Loucy (cell line): Measurements from ENCODE around the gene FOXC1.

Experiments
- H2AFZ ChIP-seq: fragments of 200-600 bp; sonication (generic); 2 replicates; pipeline ENCODE4 v1.6.0; 2016; ENCODE audit warnings: antibody characterized with exemption, mild to moderate bottlenecking, low read length, moderate library complexity
- H3F3A ChIP-seq: fragments of 200-600 bp; 2 replicates; pipeline ENCODE4 v1.6.0; 2016; ENCODE audit warnings: antibody characterized with exemption, low read depth, mild to moderate bottlenecking
- H3K27me3 ChIP-seq: fragments of 200-600 bp; sonication (generic); 2 replicates; pipeline ENCODE4 v1.6.1; 2014; ENCODE audit warnings: low read length, mild to moderate bottlenecking; ENCODE audit not compliant: insufficient read depth, poor library complexity, severe bottlenecking
- H3K36me3 ChIP-seq: fragments of 200-600 bp; sonication (generic); 2 replicates; pipeline ENCODE4 v1.6.1; 2016; ENCODE audit warnings: low read length; ENCODE audit not compliant: insufficient read depth
- H3K4me1 ChIP-seq: fragments of 200-600 bp; sonication (generic); 2 replicates; pipeline ENCODE4 v1.5.1; 2014; ENCODE audit warnings: low read length, mild to moderate bottlenecking; ENCODE audit not compliant: insufficient read depth, poor library complexity, severe bottlenecking
- H3K4me2 ChIP-seq: fragments of 200-600 bp; sonication (generic); 2 replicates; pipeline ENCODE4 v1.6.0; 2014; ENCODE audit warnings: antibody characterized with exemption, low read length, low read depth, mild to moderate bottlenecking; ENCODE audit not compliant: poor library complexity, severe bottlenecking
- H3K4me3 ChIP-seq: fragments of 200-600 bp; sonication (generic); 2 replicates; pipeline ENCODE4 v1.5.1; 2014; ENCODE audit warnings: low read length, mild to moderate bottlenecking, mixed read lengths; ENCODE audit not compliant: poor library complexity, severe bottlenecking
- H3K79me2 ChIP-seq: fragments of 200-600 bp; sonication (generic); 2 replicates; pipeline ENCODE4 v1.6.1; 2014; ENCODE audit warnings: low read length; ENCODE audit not compliant: insufficient read depth
- H3K9ac ChIP-seq: fragments of 200-600 bp; sonication (generic); 2 replicates; pipeline ENCODE4 v1.6.0; 2014; ENCODE audit warnings: mild to moderate bottlenecking, low read depth, low read length, moderate library complexity; ENCODE audit not compliant: poor library complexity, severe bottlenecking
- H3K9me2 ChIP-seq: fragments of 200-600 bp; sonication (generic); replicated peaks from 2 replicates; pipeline ENCODE4 v1.6.1; 2016; ENCODE audit warnings: low read depth, low read length, mixed read lengths
- H3K9me3 ChIP-seq: fragments of 200-600 bp; sonication (generic); 2 replicates; pipeline ENCODE4 v1.6.1; 2014; ENCODE audit warnings: mild to moderate bottlenecking, antibody characterized with exemption, low read length, low read depth; ENCODE audit not compliant: insufficient read depth
- H4K20me1 ChIP-seq: fragments of 200-600 bp; sonication (generic); 2 replicates; pipeline ENCODE4 v1.6.0; 2014; ENCODE audit warnings: antibody characterized with exemption, low read length, mild to moderate bottlenecking; ENCODE audit not compliant: insufficient read depth, poor library complexity, severe bottlenecking
- CTCF ChIP-seq: fragments of 200-600 bp; sonication (generic); conservative IDR thresholded peaks from 2 replicates; pipeline ENCODE4 v1.5.1; 2014; ENCODE audit warnings: mild to moderate bottlenecking, antibody characterized with exemption, low read length
- EZH2phosphoT487 ChIP-seq: fragments of 200-600 bp; IDR thresholded peaks from 2 replicates; pipeline ENCODE4 v1.6.1; 2018; ENCODE audit warnings: antibody characterized with exemption, mild to moderate bottlenecking, moderate library complexity, borderline replicate concordance

Gene FOXC1

GRCh38 chr6:1626481-1626880, 16.8 kb downstream of the FOXC1 start:
- H3F3A ChIP-seq = no peaks in the 10 kb centered on the region
- no peaks in the 10 kb centered on the region for H3K4me1 ChIP-seq
- H3K79me2 ChIP-seq = no peaks in the 10 kb centered on the region
- no peak overlapping the region for H3K9ac ChIP-seq
- H3K4me3 ChIP-seq = no peak overlapping the region
- no peaks in the 10 kb centered on the region for H3K9me2 ChIP-seq
- H4K20me1 ChIP-seq = no peaks in the 10 kb centered on the region
- TF ChIP-seq CTCF = no peak
- no peak for TF ChIP-seq EZH2phosphoT487
- H3K36me3 ChIP-seq = no peaks in the 10 kb centered on the region
- no peak overlapping the region for H2AFZ ChIP-seq
- no peaks in the 10 kb centered on the region for H3K27me3 ChIP-seq
- H3K4me2 ChIP-seq = no peak overlapping the region
- H3K9me3 ChIP-seq = no peaks in the 10 kb centered on the region

- no peak overlapping the region for H3K4me3 ChIP-seq
- H3K9me3 ChIP-seq = no peaks in the 10 kb centered on the region
- H3K79me2 ChIP-seq = no peaks in the 10 kb centered on the region
- no peak overlapping the region for H3K9ac ChIP-seq
- H3K4me1 ChIP-seq = no peaks in the 10 kb centered on the region
- H2AFZ ChIP-seq = no peak overlapping the region
- TF ChIP-seq EZH2phosphoT487 (no peak), CTCF (no peak)
- no peaks in the 10 kb centered on the region for H3F3A ChIP-seq
- H3K36me3 ChIP-seq = no peaks in the 10 kb centered on the region
- H3K27me3 ChIP-seq = no peaks in the 10 kb centered on the region
- H4K20me1 ChIP-seq = no peaks in the 10 kb centered on the region
- no peaks in the 10 kb centered on the region for H3K9me2 ChIP-seq
- H3K4me2 ChIP-seq = no peak overlapping the region
Measured at GRCh38 chr6:1627827-1628560, 18.3 kb downstream of the FOXC1 start.

- H3K79me2 ChIP-seq = no peaks in the 10 kb centered on the region
- H3K27me3 ChIP-seq = no peaks in the 10 kb centered on the region
- H3K4me3 ChIP-seq = no peak overlapping the region
- no peak overlapping the region for H2AFZ ChIP-seq
- no peaks in the 10 kb centered on the region for H3K36me3 ChIP-seq
- TF ChIP-seq EZH2phosphoT487 (no peak), CTCF (no peak)
- H4K20me1 ChIP-seq = no peaks in the 10 kb centered on the region
- no peaks in the 10 kb centered on the region for H3F3A ChIP-seq
- no peak overlapping the region for H3K9ac ChIP-seq
- no peaks in the 10 kb centered on the region for H3K4me1 ChIP-seq
- H3K4me2 ChIP-seq = no peak overlapping the region
- H3K9me3 ChIP-seq = no peaks in the 10 kb centered on the region
- H3K9me2 ChIP-seq = no peaks in the 10 kb centered on the region
Measured at GRCh38 chr6:1629316-1629715, 19.6 kb downstream of the FOXC1 start.
